ENCODE measurements around the gene ANKRD16. TPM values are rescaled to one million over a fixed set of nuclear protein-coding genes. Genes with fewer than 3 reads are reported as not detected.
A peak's percentile ranks its signal among the peaks of the same experiment; 100 is the strongest.

The ANKRD16 gene
- total RNA-seq, 1 donor from 2014 or later: 4.9 TPM

- H3K9me3 ChIP-seq (ENCODE audit: insufficient read depth, low read depth, low read length): no peaks in the 10 kb centered on the region
- H3K4me3 ChIP-seq (ENCODE audit: insufficient read depth, low read depth, low read length): peak overlapping the region; percentile 77
- DNase-seq (ENCODE audit: low read depth) (no peak), FAIRE-seq (no peak)
- H3K4me2 ChIP-seq (ENCODE audit: low read length): peak overlapping the region; percentile 85
- peaks cover 20% of the 10 kb centered on the region for H3K4me1 ChIP-seq (ENCODE audit: insufficient read depth, low read length)
- H3K79me2 ChIP-seq (ENCODE audit: insufficient read depth, low read length): peaks cover 65% of the 10 kb centered on the region
- H3K27ac Mint-ChIP-seq (ENCODE audit: unreplicated experiment): peak overlapping the region; percentile 88
- H4K20me1 ChIP-seq (ENCODE audit: insufficient read depth, low read length): peaks cover 46% of the 10 kb centered on the region
- H3K4me3 Mint-ChIP-seq (ENCODE audit: unreplicated experiment): peak overlapping the region; percentile 89
- H3K27me3 Mint-ChIP-seq (ENCODE audit: low read depth, unreplicated experiment): no peaks in the 10 kb centered on the region
- no peaks in the 10 kb centered on the region for H3K27me3 ChIP-seq (ENCODE audit: insufficient read depth, low read length)
- peak overlapping the region; percentile 94 for H3K27ac ChIP-seq (ENCODE audit: low read depth, low read length)
- TF ChIP-seq EZH2 (IDR thresholded peaks at IDR 0.05; ENCODE audit: insufficient read depth, low read length): no peak
- TF ChIP-seq, protein P1, sequence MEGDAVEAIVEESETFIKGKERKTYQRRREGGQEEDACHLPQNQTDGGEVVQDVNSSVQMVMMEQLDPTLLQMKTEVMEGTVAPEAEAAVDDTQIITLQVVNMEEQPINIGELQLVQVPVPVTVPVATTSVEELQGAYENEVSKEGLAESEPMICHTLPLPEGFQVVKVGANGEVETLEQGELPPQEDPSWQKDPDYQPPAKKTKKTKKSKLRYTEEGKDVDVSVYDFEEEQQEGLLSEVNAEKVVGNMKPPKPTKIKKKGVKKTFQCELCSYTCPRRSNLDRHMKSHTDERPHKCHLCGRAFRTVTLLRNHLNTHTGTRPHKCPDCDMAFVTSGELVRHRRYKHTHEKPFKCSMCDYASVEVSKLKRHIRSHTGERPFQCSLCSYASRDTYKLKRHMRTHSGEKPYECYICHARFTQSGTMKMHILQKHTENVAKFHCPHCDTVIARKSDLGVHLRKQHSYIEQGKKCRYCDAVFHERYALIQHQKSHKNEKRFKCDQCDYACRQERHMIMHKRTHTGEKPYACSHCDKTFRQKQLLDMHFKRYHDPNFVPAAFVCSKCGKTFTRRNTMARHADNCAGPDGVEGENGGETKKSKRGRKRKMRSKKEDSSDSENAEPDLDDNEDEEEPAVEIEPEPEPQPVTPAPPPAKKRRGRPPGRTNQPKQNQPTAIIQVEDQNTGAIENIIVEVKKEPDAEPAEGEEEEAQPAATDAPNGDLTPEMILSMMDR (IDR thresholded peaks at IDR 0.05; ENCODE audit: insufficient read depth, low read depth, low read length): no peak
- no peaks in the 10 kb centered on the region for H3K36me3 Mint-ChIP-seq (ENCODE audit: low read depth, unreplicated experiment)
- H3K9me3 Mint-ChIP-seq (ENCODE audit: unreplicated experiment): no peaks in the 10 kb centered on the region
- peaks cover 21% of the 10 kb centered on the region for H3K4me1 Mint-ChIP-seq (ENCODE audit: low read depth, unreplicated experiment)
- peak overlapping the region; percentile 99 for H3K9ac ChIP-seq (ENCODE audit: low read length)
- H2AFZ ChIP-seq (ENCODE audit: low read depth, low read length): peak overlapping the region; percentile 74
- H3K36me3 ChIP-seq (ENCODE audit: insufficient read depth, low read length): no peaks in the 10 kb centered on the region
Measured at GRCh38 chr10:5813091-5813340, 76.7 kb downstream of the ANKRD16 start.

- no peaks in the 10 kb centered on the region for H3K36me3 Mint-ChIP-seq (ENCODE audit: low read depth, unreplicated experiment)
- no peaks in the 10 kb centered on the region for H3K27me3 Mint-ChIP-seq (ENCODE audit: low read depth, unreplicated experiment)
- Histone ChIP-seq H3K27me3 (ENCODE audit: insufficient read depth, low read length) (no peaks in the 10 kb centered on the region), H2AFZ (ENCODE audit: low read depth, low read length) (peak overlapping the region; percentile 74), H3K79me2 (ENCODE audit: insufficient read depth, low read length) (peaks cover 71% of the 10 kb centered on the region), H3K4me3 (ENCODE audit: insufficient read depth, low read depth, low read length) (peak overlapping the region; percentile 77), H3K4me2 (ENCODE audit: low read length) (peak overlapping the region; percentile 85), H3K9me3 (ENCODE audit: insufficient read depth, low read depth, low read length) (no peaks in the 10 kb centered on the region), H4K20me1 (ENCODE audit: insufficient read depth, low read length) (peaks cover 51% of the 10 kb centered on the region), H3K27ac (ENCODE audit: low read depth, low read length) (peak overlapping the region; percentile 94), H3K9ac (ENCODE audit: low read length) (peak overlapping the region; percentile 99), H3K36me3 (ENCODE audit: insufficient read depth, low read length) (peaks cover 2% of the 10 kb centered on the region), H3K4me1 (ENCODE audit: insufficient read depth, low read length) (peaks cover 20% of the 10 kb centered on the region)
- peak overlapping the region; percentile 96 for H3K4me3 Mint-ChIP-seq (ENCODE audit: unreplicated experiment)
- peaks cover 23% of the 10 kb centered on the region for H3K4me1 Mint-ChIP-seq (ENCODE audit: low read depth, unreplicated experiment)
- FAIRE-seq (no peak), DNase-seq (ENCODE audit: low read depth) (no peak)
- H3K27ac Mint-ChIP-seq (ENCODE audit: unreplicated experiment): peak overlapping the region; percentile 54
- TF ChIP-seq EZH2 (IDR thresholded peaks at IDR 0.05; ENCODE audit: insufficient read depth, low read length): no peak
- TF ChIP-seq, protein P1 (IDR thresholded peaks at IDR 0.05; ENCODE audit: insufficient read depth, low read depth, low read length): no peak
- no peaks in the 10 kb centered on the region for H3K9me3 Mint-ChIP-seq (ENCODE audit: unreplicated experiment)
Measured at GRCh38 chr10:5812283-5813090, 77.2 kb downstream of the ANKRD16 start.

Other genes starting within 250 kb of the ANKRD16 start
- 4.7 and 4.8 TPM in 2 replicates for gene ASB13, start 223.3 kb downstream of the ANKRD16 start, total RNA-seq
- 76.2 and 87.2 TPM in 2 replicates for gene TASOR2, start 205.1 kb downstream of the ANKRD16 start, total RNA-seq
- 267 and 280 TPM in 2 replicates for gene GDI2, start 76.5 kb downstream of the ANKRD16 start, total RNA-seq
- gene FBH1, start 350 bp upstream of the ANKRD16 start, total RNA-seq: 71.5 and 73.3 TPM in 2 replicates
- 2.9 and 3.1 TPM in 2 replicates for gene IL15RA, start 87.7 kb upstream of the ANKRD16 start, total RNA-seq
- not detected in 2 replicates for gene IL2RA, start 172.5 kb upstream of the ANKRD16 start, total RNA-seq
- 69.7 and 71.3 TPM in 2 replicates for gene RBM17, start 199.1 kb upstream of the ANKRD16 start, total RNA-seq

All from astrocyte (in vitro differentiated cells and primary cell).